HepG2 (cell line): Measurements from ENCODE around the gene RUNX3. TPM values are rescaled to one million over a fixed set of nuclear protein-coding genes. Genes with fewer than 3 reads are reported as not detected.

Source experiments
- AKNA ChIP-seq: sonication (generic); formaldehyde crosslinking; IDR thresholded peaks from 2 replicates; pipeline ENCODE4 v1.4.0; 2020; ENCODE audit warnings: missing genetic modification reagents, borderline replicate concordance
- CSRNP1 ChIP-seq: sonication (generic); formaldehyde crosslinking; IDR thresholded peaks from 2 replicates; pipeline ENCODE4 v1.8.1; 2023; ENCODE audit warnings: mild to moderate bottlenecking, missing genetic modification reagents
- EEA1 ChIP-seq: sonication (generic); formaldehyde crosslinking; IDR thresholded peaks from 2 replicates; pipeline ENCODE4 v1.5.1; 2020; ENCODE audit warnings: mild to moderate bottlenecking, missing genetic modification reagents, borderline replicate concordance
- GATA4 ChIP-seq: sonication (generic); IDR thresholded peaks from 2 replicates; pipeline ENCODE4 v1.6.1; 2016; ENCODE audit warnings: antibody characterized with exemption, low read depth, borderline replicate concordance
- HMG20B ChIP-seq: conservative IDR thresholded peaks from 2 replicates; pipeline ENCODE4 v1.6.1; 2016; ENCODE audit warnings: missing genetic modification reagents, missing compliant biosample characterization
- MXD3 ChIP-seq: IDR thresholded peaks from 2 replicates; pipeline ENCODE4 v1.6.1; 2016; ENCODE audit warnings: mild to moderate bottlenecking, missing biosample characterization, missing genetic modification reagents
- MXD4 ChIP-seq: IDR thresholded peaks from 2 replicates; pipeline ENCODE4 v1.6.1; 2016; ENCODE audit warnings: mild to moderate bottlenecking, missing biosample characterization, missing genetic modification reagents
- MZF1 ChIP-seq: sonication (generic); formaldehyde crosslinking; IDR thresholded peaks from 2 replicates; pipeline ENCODE4 v1.8.1; 2023; ENCODE audit warnings: mild to moderate bottlenecking, missing genetic modification reagents, borderline replicate concordance
- PHB2 ChIP-seq: fragments of 450-650 bp; IDR thresholded peaks from 2 replicates; pipeline ENCODE4 v1.6.1; 2018; ENCODE audit not compliant: partially characterized antibody
- REL ChIP-seq: sonication (generic); formaldehyde crosslinking; conservative IDR thresholded peaks from 2 replicates; pipeline ENCODE4 v1.8.0; 2022; ENCODE audit warnings: mild to moderate bottlenecking, missing genetic modification reagents, moderate library complexity
- ZC3H13 ChIP-seq: sonication (generic); formaldehyde crosslinking; IDR thresholded peaks from 2 replicates; pipeline ENCODE4 v1.8.1; 2023; ENCODE audit warnings: mild to moderate bottlenecking, missing genetic modification reagents, moderate library complexity
- ZNF263 ChIP-seq: sonication (generic); formaldehyde crosslinking; IDR thresholded peaks from 2 replicates; pipeline ENCODE4 v1.4.0; 2020; ENCODE audit warnings: missing genetic modification reagents
- ZNF281 ChIP-seq: sonication (generic); formaldehyde crosslinking; IDR thresholded peaks from 2 replicates; pipeline ENCODE4 v1.4.0; 2020; ENCODE audit warnings: missing genetic modification reagents, borderline replicate concordance
- ZNF512B ChIP-seq: sonication (generic); formaldehyde crosslinking; IDR thresholded peaks from 2 replicates; pipeline ENCODE4 v1.5.1; 2020; ENCODE audit warnings: missing genetic modification reagents, mild to moderate bottlenecking, borderline replicate concordance
- ZNF713 ChIP-seq: sonication (generic); formaldehyde crosslinking; IDR thresholded peaks from 2 replicates; pipeline ENCODE4 v1.4.0; 2020; ENCODE audit warnings: mild to moderate bottlenecking, missing genetic modification reagents
- polyA plus RNA-seq, 8 experiments: library from polyadenylated mRNA; depleted of rRNA in 3 of 8; stranded (reverse) in 7 of 8; unstranded in 1 of 8; fragments of >200 nt; fragmentation: Illumina TruSeq in 4 of 8; extraction: Trizol in 4 of 8; gene quantifications; 2 replicates each; pipeline versions ENCODE4 v1.2.1 to v1.2.3, GENCODE V29; 2011 to 2016; ENCODE audit warnings: low read depth in 4 of 8, missing spikeins in 1 of 8, mixed read lengths in 1 of 8; ENCODE audit not compliant: insufficient read depth in 1 of 8
- total RNA-seq, 5 experiments: library from RNA; depleted of rRNA; stranded (reverse); fragments of >200 nt; fragmentation: Illumina TruSeq; extraction: Trizol; gene quantifications; 2 replicates each; pipeline ENCODE4 v1.2.3, GENCODE V29; 2016; ENCODE audit warnings: low read depth in 1 of 5

The RUNX3 gene
- total and polyA plus RNA-seq, 2 of the 13 experiments (the other 11 are each of a cell fraction or from before 2014, with no cell fraction given): 0.04 to 0.22 TPM

GRCh38 chr1:24915816-24916602 is 14.1 kb downstream of the RUNX3 start (continued):
- TF ChIP-seq ZNF281: peak; percentile 78; the same call in 1 of the 2 replicates
- TF ChIP-seq PHB2: no peak
- no peak for TF ChIP-seq MZF1
- no peak; the same call in 1 of the 2 replicates for TF ChIP-seq ZNF512B (CRISPR knock-in tag)
- TF ChIP-seq CSRNP1 (CRISPR knock-in tag): no peak
- TF ChIP-seq ZNF713 (CRISPR knock-in tag): no peak
- TF ChIP-seq ZNF263 (CRISPR knock-in tag): no peak
- no peak for TF ChIP-seq ZC3H13 (CRISPR knock-in tag)
- no peak for TF ChIP-seq GATA4
- TF ChIP-seq MXD3 (CRISPR knock-in tag): no peak
- no peak for TF ChIP-seq HMG20B (CRISPR knock-in tag)
- no peak for TF ChIP-seq REL (CRISPR knock-in tag)
- no peak for TF ChIP-seq AKNA (CRISPR knock-in tag)
- 0 out of 2 replicates have a peak, but pooled peaks have one; percentile 29 for TF ChIP-seq MXD4 (CRISPR knock-in tag)
- no peak for TF ChIP-seq EEA1
